Jurkat, Clone E6-1 (cell line): Measurements from ENCODE around the gene SPDYE9. TPM values are rescaled to one million over a fixed set of nuclear protein-coding genes. Genes with fewer than 3 reads are reported as not detected.
"Not testable (repeated sequence)": the region's sequence is repeated elsewhere in the genome, so short reads cannot be mapped to it uniquely, and the experiment has no call there.

Experiments used
- DNase-seq: peaks from one replicate; pipeline ENCODE4 v3.0.0-alpha.2; 2011; ENCODE audit warnings: low read depth, low spot score
- H3K4me3 ChIP-seq: 2 replicates; pipeline ENCODE4 v1.5.1; 2011; ENCODE audit warnings: mild to moderate bottlenecking, low read length, control low read depth, moderate library complexity
- polyA plus RNA-seq: library from polyadenylated mRNA; unstranded; fragments of >200 nt; gene quantifications from one replicate; pipeline ENCODE4 v1.2.1, GENCODE V29; 2012; ENCODE audit warnings: missing spikeins; ENCODE audit not compliant: insufficient read length, insufficient read depth

Gene SPDYE9, protein sequence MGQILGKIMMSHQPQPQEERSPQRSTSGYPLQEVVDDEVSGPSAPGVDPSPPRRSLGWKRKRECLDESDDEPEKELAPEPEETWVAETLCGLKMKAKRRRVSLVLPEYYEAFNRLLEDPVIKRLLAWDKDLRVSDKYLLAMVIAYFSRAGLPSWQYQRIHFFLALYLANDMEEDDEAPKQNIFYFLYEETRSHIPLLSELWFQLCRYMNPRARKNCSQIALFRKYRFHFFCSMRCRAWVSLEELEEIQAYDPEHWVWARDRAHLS
- polyA plus RNA-seq = not detected

DNA sequence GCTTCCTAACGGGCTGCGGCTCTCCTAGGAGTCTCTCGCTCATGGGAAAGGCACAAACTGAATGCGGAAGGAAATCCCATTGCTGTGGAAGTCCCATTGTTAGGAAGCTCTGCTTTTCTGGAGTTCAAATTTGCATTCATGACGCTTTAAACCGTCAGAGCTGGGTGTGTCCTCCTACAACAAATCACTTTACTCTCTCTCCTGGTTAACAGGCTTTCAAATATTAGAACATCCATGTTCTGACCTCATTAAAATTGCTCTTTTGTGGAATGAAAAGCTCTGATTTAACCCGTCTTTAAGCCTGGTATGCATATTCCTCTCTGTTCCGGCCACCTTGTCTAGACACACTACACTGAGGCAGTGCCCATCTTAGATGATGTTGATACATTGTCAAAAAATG, at the start of gene SPDYE9:
Gene SPDYE9, minus strand, starts transcription at position 101 of the 400 bp plus-strand sequence. CDS start 1,800 bp downstream, outside the sequence.
- H3K4me3 ChIP-seq, DNase-seq: not testable (repeated sequence)

DNA sequence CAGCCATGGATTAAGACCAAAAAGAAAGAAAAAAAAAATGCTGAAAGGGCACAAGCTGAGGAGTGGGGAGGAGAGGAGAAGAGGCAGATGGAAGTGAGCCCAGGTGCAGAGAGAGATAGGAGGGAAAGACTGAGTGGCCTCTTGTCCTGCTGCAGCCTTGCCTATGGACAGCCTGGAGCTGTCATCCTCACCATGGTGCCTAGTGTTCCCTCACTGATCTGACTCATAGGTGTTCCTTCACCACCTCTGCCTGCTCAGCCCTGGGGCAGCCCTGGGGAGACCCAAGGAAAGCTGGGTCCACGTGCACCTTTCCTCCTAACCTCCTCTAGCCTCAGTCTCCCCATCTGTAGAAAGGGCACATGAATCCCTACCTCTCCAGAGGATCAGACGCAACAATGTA, 49.0 kb upstream of the SPDYE9 start:
- DNase-seq, H3K4me3 ChIP-seq: not testable (repeated sequence)

DNA sequence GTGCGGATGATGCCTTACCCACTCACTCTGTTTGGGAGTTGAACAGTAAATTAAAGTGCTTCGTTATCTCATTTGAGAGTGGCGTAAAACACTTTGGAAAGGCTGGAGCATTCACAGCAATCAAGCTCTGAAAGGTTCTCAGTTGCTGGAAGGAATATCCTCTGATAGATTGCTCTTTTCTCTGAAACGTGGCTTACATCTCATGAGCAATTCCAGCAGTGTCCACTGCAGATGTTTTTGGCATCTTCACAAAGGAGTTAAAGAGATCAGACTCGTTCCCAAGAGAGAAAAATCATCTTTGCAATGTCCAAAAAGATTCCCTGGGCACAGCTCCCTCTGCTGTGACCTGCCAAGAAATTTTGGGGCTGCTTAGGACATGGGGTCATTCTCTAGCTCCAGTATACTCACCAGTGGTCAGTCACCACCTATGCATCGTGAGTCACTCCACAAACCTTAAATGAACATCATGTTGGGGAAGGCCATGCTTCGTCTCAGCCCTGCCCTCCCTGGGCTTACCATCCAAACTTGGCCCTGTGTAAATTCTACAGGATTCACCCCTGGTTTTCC, 46.9 kb upstream of the SPDYE9 start:
- DNase-seq, H3K4me3 ChIP-seq: not testable (repeated sequence)

DNA sequence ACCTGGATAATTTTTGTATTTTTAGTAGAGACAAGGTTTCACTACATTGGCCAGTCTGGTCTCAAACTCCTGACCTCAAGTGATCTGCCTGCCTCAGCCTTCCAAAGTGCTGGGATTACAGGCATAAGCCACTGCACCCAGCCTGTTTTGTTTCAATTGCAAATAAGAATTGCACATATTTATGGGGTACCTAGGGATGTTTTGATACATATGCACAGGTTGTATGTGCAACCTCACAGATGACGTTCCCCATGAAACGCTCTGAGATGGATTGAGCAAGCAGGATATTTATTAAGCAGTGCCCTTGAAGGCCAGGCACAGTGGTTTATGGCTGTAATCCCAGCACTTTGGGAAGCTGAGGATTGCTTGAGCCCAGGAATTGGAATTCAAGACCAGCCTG, 44.8 kb upstream of the SPDYE9 start:
- not testable (repeated sequence) for H3K4me3 ChIP-seq, DNase-seq

- H3K4me3 ChIP-seq, DNase-seq: not testable (repeated sequence)
Measured at GRCh38 chr7:73124126-73124525, 38.3 kb upstream of the SPDYE9 start.

GRCh38 chr7:73122778-73123447, 37.1 kb upstream of the SPDYE9 start:
- not testable (repeated sequence) for DNase-seq

DNA sequence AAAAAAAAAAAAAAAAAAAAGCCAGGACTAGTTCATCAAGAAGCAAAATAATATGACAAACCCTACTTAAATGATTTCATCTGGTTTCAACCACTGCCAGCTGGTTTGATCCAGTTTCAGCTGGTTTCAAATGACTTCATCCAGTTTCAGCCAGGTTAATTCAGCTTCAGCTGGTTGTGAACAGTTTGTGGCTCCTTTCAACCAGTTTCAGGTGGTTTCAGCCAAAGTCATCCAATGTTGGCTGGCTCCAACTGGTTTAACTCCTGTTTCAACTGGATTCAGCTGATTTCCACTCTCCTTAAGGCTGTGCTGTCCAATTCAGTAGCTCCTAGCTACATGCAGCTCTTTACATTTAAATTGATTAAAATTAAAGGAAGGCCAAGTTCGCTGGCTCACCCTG, 32.3 kb upstream of the SPDYE9 start:
- not testable (repeated sequence) for DNase-seq, H3K4me3 ChIP-seq

More at GRCh38 chr7:73122778-73123447, 37.1 kb upstream of the SPDYE9 start:
- not testable (repeated sequence) for H3K4me3 ChIP-seq

DNA sequence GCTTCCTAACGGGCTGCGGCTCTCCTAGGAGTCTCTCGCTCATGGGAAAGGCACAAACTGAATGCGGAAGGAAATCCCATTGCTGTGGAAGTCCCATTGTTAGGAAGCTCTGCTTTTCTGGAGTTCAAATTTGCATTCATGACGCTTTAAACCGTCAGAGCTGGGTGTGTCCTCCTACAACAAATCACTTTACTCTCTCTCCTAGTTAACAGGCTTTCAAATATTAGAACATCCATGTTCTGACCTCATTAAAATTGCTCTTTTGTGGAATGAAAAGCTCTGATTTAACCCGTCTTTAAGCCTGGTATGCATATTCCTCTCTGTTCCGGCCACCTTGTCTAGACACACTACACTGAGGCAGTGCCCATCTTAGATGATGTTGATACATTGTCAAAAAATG, 28.0 kb downstream of the SPDYE9 start, which contains the start of gene SPDYE11:
Gene SPDYE11, minus strand, starts transcription at position 101 of the 400 bp plus-strand sequence. CDS start 1,800 bp downstream, outside the sequence.
- not testable (repeated sequence) for DNase-seq, H3K4me3 ChIP-seq

DNA sequence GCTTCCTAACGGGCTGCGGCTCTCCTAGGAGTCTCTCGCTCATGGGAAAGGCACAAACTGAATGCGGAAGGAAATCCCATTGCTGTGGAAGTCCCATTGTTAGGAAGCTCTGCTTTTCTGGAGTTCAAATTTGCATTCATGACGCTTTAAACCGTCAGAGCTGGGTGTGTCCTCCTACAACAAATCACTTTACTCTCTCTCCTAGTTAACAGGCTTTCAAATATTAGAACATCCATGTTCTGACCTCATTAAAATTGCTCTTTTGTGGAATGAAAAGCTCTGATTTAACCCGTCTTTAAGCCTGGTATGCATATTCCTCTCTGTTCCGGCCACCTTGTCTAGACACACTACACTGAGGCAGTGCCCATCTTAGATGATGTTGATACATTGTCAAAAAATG, 56.2 kb downstream of the SPDYE9 start, which contains the start of gene SPDYE8:
Gene SPDYE8, minus strand, starts transcription at position 101 of the 400 bp plus-strand sequence. CDS start 1,800 bp downstream, outside the sequence.
- DNase-seq, H3K4me3 ChIP-seq: not testable (repeated sequence)
